Esophagus muscularis mucosa (tissue), 4 donors: ENCODE measurements around the gene HPS1. TPM values are rescaled to one million over a fixed set of nuclear protein-coding genes. Genes with fewer than 3 reads are reported as not detected.

Source experiments
- DNase-seq: peaks from one replicate; pipeline ENCODE4 v3.0.0-alpha.2; 2017; ENCODE audit errors: extremely low spot score
- H3K27ac ChIP-seq, 4 donors: fragments of 200-600 bp; sonication (generic); replicated peaks in 1 of 4; 1 replicate in 3 of 4; 2 replicates in 1 of 4; pipeline ENCODE4 v1.5.1; 2016 to 2019; ENCODE audit warnings: mild to moderate bottlenecking in 1 of 4
- H3K27me3 ChIP-seq, 4 donors: fragments of 200-600 bp; sonication (generic); one replicate each; pipeline versions ENCODE4 v1.5.1 to v1.6.0; 2016 to 2019
- H3K36me3 ChIP-seq, 4 donors: fragments of 200-600 bp; sonication (generic); one replicate each; pipeline ENCODE4 v1.5.1; 2016 to 2019
- H3K4me1 ChIP-seq, 4 donors: fragments of 200-600 bp; sonication (generic); one replicate each; pipeline ENCODE4 v1.5.1; 2016 to 2019
- H3K4me3 ChIP-seq, 4 donors: fragments of 200-600 bp; sonication (generic); 1 replicate in 2 of 4; 2 replicates in 2 of 4; pipeline ENCODE4 v1.5.1; 2016 to 2019; ENCODE audit warnings: mild to moderate bottlenecking in 4 of 4, moderate library complexity in 1 of 4
- H3K9me3 ChIP-seq, 4 donors: fragments of 200-600 bp; sonication (generic); 1 replicate in 3 of 4; 2 replicates in 1 of 4; pipeline ENCODE4 v1.5.1; 2016 to 2019
- CTCF ChIP-seq, 3 experiments: fragments of 200-600 bp in 2 of 3; fragments of 450-650 bp in 1 of 3; sonication (generic) in 2 of 3; IDR thresholded peaks; one replicate each; pipeline ENCODE4 v1.5.1; 2017 to 2019; ENCODE audit warnings: antibody characterized with exemption in 3 of 3, mild to moderate bottlenecking in 2 of 3, moderate library complexity in 1 of 3
- EP300 ChIP-seq: sonication (generic); formaldehyde crosslinking; IDR thresholded peaks from one replicate; pipeline ENCODE4 v1.6.1; 2017; ENCODE audit warnings: antibody characterized with exemption
- POLR2A ChIP-seq: fragments of 450-650 bp; IDR thresholded peaks from one replicate; pipeline ENCODE4 v1.6.1; 2017; ENCODE audit warnings: antibody characterized with exemption, moderate library complexity, mild to moderate bottlenecking, low read depth
- POLR2AphosphoS5 ChIP-seq, 2 donors: sonication (generic); formaldehyde crosslinking; IDR thresholded peaks; one replicate each; pipeline ENCODE4 v1.6.1; 2017; ENCODE audit warnings: antibody characterized with exemption in 2 of 2
- WGBS: methylation state at CpG from one replicate; pipeline ENCODE4 v1.1.5; 2018; 5-methylcytosine and 5-hydroxymethylcytosine counted together
- intact Hi-C: fragments of 100-400 bp; cut with DNase I; formaldehyde crosslinking; loops from one replicate; pipeline ENCODE4 v1.15.1; 2023
- total RNA-seq, 4 donors: library from RNA; depleted of rRNA; stranded (reverse); fragments of >200 nt; gene quantifications; one replicate each; pipeline versions ENCODE4 v1.1.0 to v1.2.1, GENCODE V29; 2016

HPS1 gene
- total RNA-seq, 4 donors from 2014 or later, result 49.7 to 76.1 (median 63.7) TPM

GRCh38 chr10:98456686-98457482 is 10.1 kb upstream of the HPS1 start:
- no peak for TF ChIP-seq POLR2AphosphoS5 (IDR thresholded peaks at IDR 0.05)
- no peak for TF ChIP-seq CTCF (IDR thresholded peaks at IDR 0.05)
- TF ChIP-seq EP300, result no peak
- no peak for TF ChIP-seq POLR2A
- Histone ChIP-seq H3K4me1 (peaks cover 9 to 14% (median 12%) of the 10 kb centered on the region in 4 donors), H3K27ac (no peak overlapping the region), H3K36me3 (peaks cover 0 to 9% (median 0%) of the 10 kb centered on the region in 4 donors), H3K4me3 (no peak overlapping the region), H3K27me3 (no peaks in the 10 kb centered on the region), H3K9me3 (no peaks in the 10 kb centered on the region)
- intact Hi-C loops, result no loop called here
- 78% methylated on average over 12 of the region's 12 CpGs for WGBS
- peak; percentile 55 for DNase-seq

- Histone ChIP-seq H3K36me3 (peaks cover 0 to 9% (median 0%) of the 10 kb centered on the region in 4 donors), H3K27ac (no peak overlapping the region), H3K4me1 (peaks cover 6 to 10% (median 9%) of the 10 kb centered on the region in 4 donors), H3K9me3 (no peaks in the 10 kb centered on the region), H3K4me3 (no peak overlapping the region), H3K27me3 (no peaks in the 10 kb centered on the region)
- intact Hi-C loops, result no loop called here
- 96% methylated on average over 3 of the region's 4 CpGs for WGBS
- no peak for TF ChIP-seq CTCF (IDR thresholded peaks at IDR 0.05)
- TF ChIP-seq POLR2AphosphoS5 (IDR thresholded peaks at IDR 0.05), result no peak
- TF ChIP-seq EP300, result no peak
- no peak for TF ChIP-seq POLR2A
- DNase-seq, result peak; percentile 26
Measured at GRCh38 chr10:98456043-98456570, 9.4 kb upstream of the HPS1 start.

GRCh38 chr10:98453729-98454128 is 7.0 kb upstream of the HPS1 start:
- no peaks in the 10 kb centered on the region for H3K27me3 ChIP-seq
- no peaks in the 10 kb centered on the region for H3K36me3 ChIP-seq
- no peak overlapping the region for H3K27ac ChIP-seq
- no peaks in the 10 kb centered on the region for H3K4me1 ChIP-seq
- WGBS, result 87% methylated on average over 2 of the region's 2 CpGs
- no peaks in the 10 kb centered on the region for H3K9me3 ChIP-seq
- peak; percentile 24 for DNase-seq
- no peak for TF ChIP-seq CTCF (IDR thresholded peaks at IDR 0.05)
- no peak for TF ChIP-seq POLR2AphosphoS5 (IDR thresholded peaks at IDR 0.05)
- intact Hi-C loops, result no loop called here
- no peak overlapping the region for H3K4me3 ChIP-seq

- DNase-seq, result peak; percentile 21
- intact Hi-C loops, result no loop called here
- WGBS, result 68% methylated on average over 1 of the region's 1 CpG
- no peak overlapping the region for H3K4me3 ChIP-seq
- no peaks in the 10 kb centered on the region for H3K27me3 ChIP-seq
- no peak for TF ChIP-seq EP300
- no peak for TF ChIP-seq CTCF (IDR thresholded peaks at IDR 0.05)
- TF ChIP-seq POLR2A, result no peak
- no peak overlapping the region for H3K27ac ChIP-seq
- H3K4me1 ChIP-seq, result peaks cover 6 to 13% (median 11%) of the 10 kb centered on the region in 4 donors
- no peaks in the 10 kb centered on the region for H3K36me3 ChIP-seq
- no peaks in the 10 kb centered on the region for H3K9me3 ChIP-seq
Measured at GRCh38 chr10:98450618-98451017, 3.9 kb upstream of the HPS1 start.
